Smooth muscle cell (in vitro differentiated cells): ENCODE data around the gene GLOD4. TPM values are rescaled to one million over a fixed set of nuclear protein-coding genes. Genes with fewer than 3 reads are reported as not detected.
"Not testable (repeated sequence)": the region's sequence is repeated elsewhere in the genome, so short reads cannot be mapped to it uniquely, and the experiment has no call there.

ENCODE experiments used
- DNase-seq: peaks from one replicate; lab custom pipeline; 2025; ENCODE audit not compliant: unreplicated experiment; lab: John Stamatoyannopoulos, UW
- H2AFZ ChIP-seq: fragments of 200-600 bp; sonication (generic); 2 replicates; pipeline ENCODE4 v1.6.0; 2016; ENCODE audit warnings: antibody characterized with exemption, low read depth, mild to moderate bottlenecking
- H3F3A ChIP-seq: fragments of 200-600 bp; sonication (generic); 2 replicates; pipeline ENCODE4 v1.6.0; 2017; ENCODE audit warnings: antibody characterized with exemption, low read depth
- H3K27ac ChIP-seq: fragments of 200-600 bp; sonication (generic); 2 replicates; pipeline ENCODE4 v1.5.1; 2016; ENCODE audit warnings: low read depth, mild to moderate bottlenecking
- H3K27me3 ChIP-seq: fragments of 200-600 bp; sonication (generic); 2 replicates; pipeline ENCODE4 v1.6.1; 2016; ENCODE audit warnings: low read depth, mild to moderate bottlenecking
- H3K36me3 ChIP-seq: fragments of 200-600 bp; sonication (generic); 2 replicates; pipeline ENCODE4 v1.5.1; 2016; ENCODE audit warnings: low read depth
- H3K4me1 ChIP-seq: fragments of 200-600 bp; sonication (generic); 2 replicates; pipeline ENCODE4 v1.5.1; 2016; ENCODE audit warnings: low read depth
- H3K4me2 ChIP-seq: fragments of 200-600 bp; sonication (generic); 2 replicates; pipeline ENCODE4 v1.6.0; 2016; ENCODE audit warnings: mild to moderate bottlenecking
- H3K4me3 ChIP-seq: fragments of 200-600 bp; sonication (generic); 2 replicates; pipeline ENCODE4 v1.5.1; 2016; ENCODE audit warnings: mild to moderate bottlenecking
- H3K79me2 ChIP-seq: fragments of 200-600 bp; sonication (generic); 2 replicates; pipeline ENCODE4 v1.6.0; 2016; ENCODE audit warnings: low read depth, mild to moderate bottlenecking
- H3K9ac ChIP-seq: fragments of 200-600 bp; sonication (generic); 2 replicates; pipeline ENCODE4 v1.6.0; 2016; ENCODE audit warnings: low read depth
- H3K9me3 ChIP-seq: fragments of 200-600 bp; sonication (generic); replicated peaks from 2 replicates; pipeline ENCODE4 v1.5.1; 2016; ENCODE audit warnings: low read depth
- H4K20me1 ChIP-seq: fragments of 200-600 bp; sonication (generic); 2 replicates; pipeline ENCODE4 v1.6.0; 2016; ENCODE audit warnings: low read depth
- CTCF ChIP-seq: fragments of 200-600 bp; sonication (generic); IDR thresholded peaks from 2 replicates; pipeline ENCODE4 v1.5.1; 2017; ENCODE audit warnings: borderline replicate concordance, mild to moderate bottlenecking, antibody characterized with exemption; ENCODE audit not compliant: insufficient read depth, poor library complexity, severe bottlenecking
- WGBS: methylation state at CpG from one replicate; pipeline ENCODE4 v1.1.7; 2016; ENCODE audit warnings: low lambda C conversion rate; 5-methylcytosine and 5-hydroxymethylcytosine counted together
- polyA plus RNA-seq: library from polyadenylated mRNA; unstranded; fragments of >200 nt; fragmentation: Nextera tagmentation; extraction: Ambion mirVana; gene quantifications from 2 replicates; pipeline ENCODE4 v1.2.1, GENCODE V29; 2016
- total RNA-seq: library from RNA; depleted of rRNA; stranded (reverse); fragments of >200 nt; gene quantifications from 2 replicates; pipeline ENCODE4 v1.2.3, GENCODE V29; 2014

The GLOD4 gene
- total and polyA plus RNA-seq, 2 experiments from 2014 or later, result 47.2 to 53.5 TPM

GRCh38 chr17:806781-807522 lies 24.9 kb upstream of the GLOD4 start:
- Histone ChIP-seq H3K36me3 (no peaks in the 10 kb centered on the region), H3K79me2 (peaks cover 9% of the 10 kb centered on the region), H2AFZ (no peak overlapping the region), H3K9ac (no peak overlapping the region), H4K20me1 (peaks cover 73% of the 10 kb centered on the region), H3F3A (no peaks in the 10 kb centered on the region), H3K4me2 (no peak overlapping the region), H3K9me3 (no peaks in the 10 kb centered on the region), H3K4me1 (peaks cover 3% of the 10 kb centered on the region), H3K4me3 (no peak overlapping the region), H3K27me3 (no peaks in the 10 kb centered on the region), H3K27ac (no peak overlapping the region)
- no peak for TF ChIP-seq CTCF
- 94% methylated on average over 33 of the region's 33 CpGs for WGBS
- no peak for DNase-seq

GRCh38 chr17:806346-806745 lies 24.3 kb upstream of the GLOD4 start:
- Histone ChIP-seq H3K36me3 (no peaks in the 10 kb centered on the region), H3K4me2 (no peak overlapping the region), H2AFZ (no peak overlapping the region), H3K9me3 (no peaks in the 10 kb centered on the region), H3K79me2 (peaks cover 6% of the 10 kb centered on the region), H3K27ac (no peak overlapping the region), H3K4me1 (peaks cover 3% of the 10 kb centered on the region), H3K4me3 (no peak overlapping the region), H3K27me3 (no peaks in the 10 kb centered on the region), H4K20me1 (peaks cover 76% of the 10 kb centered on the region), H3F3A (no peaks in the 10 kb centered on the region), H3K9ac (no peak overlapping the region)
- no peak for TF ChIP-seq CTCF
- no peak for DNase-seq
- 94% methylated on average over 13 of the region's 13 CpGs for WGBS

- 94% methylated on average over 17 of the region's 23 CpGs for WGBS
- not testable (repeated sequence) for H3K9ac ChIP-seq, H3K27ac ChIP-seq, H3K36me3 ChIP-seq, H3F3A ChIP-seq, H2AFZ ChIP-seq, H3K4me3 ChIP-seq, H3K4me1 ChIP-seq, DNase-seq, H3K79me2 ChIP-seq, H3K27me3 ChIP-seq, H3K9me3 ChIP-seq, H3K4me2 ChIP-seq
- H4K20me1 ChIP-seq, result peaks cover 74% of the 10 kb centered on the region
Measured at GRCh38 chr17:805886-806285, 23.8 kb upstream of the GLOD4 start.

- H2AFZ ChIP-seq, result no peak overlapping the region
- H3K27me3 ChIP-seq, result no peaks in the 10 kb centered on the region
- H3K4me3 ChIP-seq, result no peak overlapping the region
- H3K9ac ChIP-seq, result no peak overlapping the region
- no peak for DNase-seq
- H3K4me1 ChIP-seq, result peaks cover 3% of the 10 kb centered on the region
- 97% methylated on average over 40 of the region's 41 CpGs for WGBS
- no peak overlapping the region for H3K27ac ChIP-seq
- TF ChIP-seq CTCF, result no peak
- no peak overlapping the region for H3K4me2 ChIP-seq
- H3K79me2 ChIP-seq, result no peaks in the 10 kb centered on the region
- no peaks in the 10 kb centered on the region for H3F3A ChIP-seq
- no peaks in the 10 kb centered on the region for H3K36me3 ChIP-seq
- H3K9me3 ChIP-seq, result no peaks in the 10 kb centered on the region
- H4K20me1 ChIP-seq, result peaks cover 80% of the 10 kb centered on the region
Measured at GRCh38 chr17:804541-805435, 22.7 kb upstream of the GLOD4 start.
